AG10803 (cell line): ENCODE measurements around the gene TOE1.
"Not testable (repeated sequence)": the region's sequence is repeated elsewhere in the genome, so short reads cannot be mapped to it uniquely, and the experiment has no call there.

Experiments
- DNase-seq: peaks from one replicate; pipeline ENCODE4 v3.0.0; 2010; ENCODE audit warnings: low read depth
- H3K4me3 ChIP-seq: 2 replicates; pipeline ENCODE4 v1.5.1; 2011; ENCODE audit warnings: mild to moderate bottlenecking, low read length, control low read depth
- TF ChIP-seq, protein P1 (sequence below): conservative IDR thresholded peaks from 2 replicates; pipeline ENCODE4 v1.5.1; 2011; ENCODE audit warnings: mild to moderate bottlenecking, low read length, control low read depth, inconsistent platforms

TOE1 gene

DNA sequence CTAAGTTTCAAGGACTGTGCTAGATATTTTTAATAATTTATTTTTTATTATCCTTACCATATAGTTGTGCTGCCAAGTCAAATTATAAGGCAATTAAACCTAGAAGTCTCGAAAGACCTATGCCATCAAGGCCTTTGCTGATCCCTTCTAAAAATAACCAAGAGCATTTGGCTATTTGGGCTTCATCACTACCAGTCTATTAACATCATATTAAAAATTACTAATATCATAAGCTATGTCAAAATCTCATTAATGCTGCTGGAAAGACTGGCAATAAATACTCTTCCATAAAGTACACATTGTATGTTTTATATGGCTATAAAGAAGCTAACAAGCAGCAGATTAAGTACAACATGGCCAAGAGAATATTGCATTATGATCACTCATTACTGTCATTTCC lies 43.2 kb downstream of the TOE1 start:
- DNase-seq = no peak
- TF ChIP-seq, protein P1, sequence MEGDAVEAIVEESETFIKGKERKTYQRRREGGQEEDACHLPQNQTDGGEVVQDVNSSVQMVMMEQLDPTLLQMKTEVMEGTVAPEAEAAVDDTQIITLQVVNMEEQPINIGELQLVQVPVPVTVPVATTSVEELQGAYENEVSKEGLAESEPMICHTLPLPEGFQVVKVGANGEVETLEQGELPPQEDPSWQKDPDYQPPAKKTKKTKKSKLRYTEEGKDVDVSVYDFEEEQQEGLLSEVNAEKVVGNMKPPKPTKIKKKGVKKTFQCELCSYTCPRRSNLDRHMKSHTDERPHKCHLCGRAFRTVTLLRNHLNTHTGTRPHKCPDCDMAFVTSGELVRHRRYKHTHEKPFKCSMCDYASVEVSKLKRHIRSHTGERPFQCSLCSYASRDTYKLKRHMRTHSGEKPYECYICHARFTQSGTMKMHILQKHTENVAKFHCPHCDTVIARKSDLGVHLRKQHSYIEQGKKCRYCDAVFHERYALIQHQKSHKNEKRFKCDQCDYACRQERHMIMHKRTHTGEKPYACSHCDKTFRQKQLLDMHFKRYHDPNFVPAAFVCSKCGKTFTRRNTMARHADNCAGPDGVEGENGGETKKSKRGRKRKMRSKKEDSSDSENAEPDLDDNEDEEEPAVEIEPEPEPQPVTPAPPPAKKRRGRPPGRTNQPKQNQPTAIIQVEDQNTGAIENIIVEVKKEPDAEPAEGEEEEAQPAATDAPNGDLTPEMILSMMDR = no peak
- no peak overlapping the region for H3K4me3 ChIP-seq

DNA sequence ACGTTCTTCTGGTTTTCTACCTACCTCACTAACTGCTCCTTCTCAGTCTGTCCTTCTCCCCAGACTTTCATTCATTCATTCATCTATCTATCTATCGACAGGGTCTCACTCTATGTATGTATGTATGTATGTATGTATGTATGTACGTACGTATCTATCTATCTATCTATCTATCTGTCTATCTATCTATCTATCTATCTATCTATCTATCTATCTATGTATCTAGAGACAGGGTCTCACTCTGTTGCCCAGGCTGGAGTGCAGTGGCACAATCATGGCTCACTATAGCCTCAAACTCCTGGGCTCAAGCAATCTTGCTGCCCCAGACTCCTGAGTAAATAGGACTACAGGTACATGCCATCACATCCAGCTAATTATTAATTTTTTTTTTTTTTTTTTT lies 44.2 kb downstream of the TOE1 start:
- not testable (repeated sequence) for H3K4me3 ChIP-seq, DNase-seq

DNA sequence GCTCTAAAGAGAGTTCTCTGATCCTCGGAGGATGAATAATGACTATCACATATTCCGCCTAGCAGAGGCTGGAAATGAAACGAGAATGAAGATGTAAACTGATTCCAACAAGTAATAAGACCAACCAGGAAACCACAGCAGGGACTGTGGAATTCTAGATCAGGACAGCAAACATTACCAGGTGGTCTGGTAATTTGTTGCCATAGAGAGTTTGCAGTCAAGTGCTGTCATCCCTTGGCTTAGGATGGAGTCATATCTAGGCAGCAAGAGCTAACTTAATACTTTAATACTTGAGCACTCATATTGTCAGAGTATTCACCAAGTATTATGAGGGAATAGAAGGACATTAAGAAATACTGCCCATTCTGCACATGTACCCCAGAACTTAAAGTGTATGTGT lies 45.3 kb downstream of the TOE1 start:
- TF ChIP-seq, protein P1 = no peak
- no peak for DNase-seq
- H3K4me3 ChIP-seq = no peak overlapping the region

DNA sequence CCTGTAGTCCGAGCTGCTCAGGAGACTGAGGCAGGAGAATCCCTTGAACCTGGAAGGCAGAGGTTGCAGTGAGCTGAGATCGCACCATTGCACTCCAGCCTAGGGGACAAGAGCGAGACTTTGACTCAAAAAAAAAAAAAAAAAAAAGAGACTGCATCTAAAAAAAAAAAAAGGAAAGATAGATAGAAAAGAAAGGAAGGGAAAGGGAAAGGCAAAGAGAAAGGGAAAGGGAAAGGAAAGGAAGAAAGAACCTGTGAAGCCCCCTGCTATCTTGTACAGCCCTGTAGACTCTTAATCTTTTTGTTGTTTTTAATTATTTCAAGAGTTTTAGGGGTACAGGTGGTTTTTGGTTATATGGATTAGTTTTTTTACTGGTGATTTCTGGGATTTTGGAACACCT lies 46.2 kb downstream of the TOE1 start:
- H3K4me3 ChIP-seq = no peak overlapping the region
- DNase-seq = no peak
- TF ChIP-seq, protein P1 = no peak
